LNCAP (cell line): ENCODE data around the gene BRINP2.

Experiments used
- TF ChIP-seq, protein P1 (sequence below): fragments of 450-650 bp; IDR thresholded peaks from 2 replicates; pipeline ENCODE4 v1.5.1; 2017; ENCODE audit warnings: mild to moderate bottlenecking

BRINP2 gene, protein sequence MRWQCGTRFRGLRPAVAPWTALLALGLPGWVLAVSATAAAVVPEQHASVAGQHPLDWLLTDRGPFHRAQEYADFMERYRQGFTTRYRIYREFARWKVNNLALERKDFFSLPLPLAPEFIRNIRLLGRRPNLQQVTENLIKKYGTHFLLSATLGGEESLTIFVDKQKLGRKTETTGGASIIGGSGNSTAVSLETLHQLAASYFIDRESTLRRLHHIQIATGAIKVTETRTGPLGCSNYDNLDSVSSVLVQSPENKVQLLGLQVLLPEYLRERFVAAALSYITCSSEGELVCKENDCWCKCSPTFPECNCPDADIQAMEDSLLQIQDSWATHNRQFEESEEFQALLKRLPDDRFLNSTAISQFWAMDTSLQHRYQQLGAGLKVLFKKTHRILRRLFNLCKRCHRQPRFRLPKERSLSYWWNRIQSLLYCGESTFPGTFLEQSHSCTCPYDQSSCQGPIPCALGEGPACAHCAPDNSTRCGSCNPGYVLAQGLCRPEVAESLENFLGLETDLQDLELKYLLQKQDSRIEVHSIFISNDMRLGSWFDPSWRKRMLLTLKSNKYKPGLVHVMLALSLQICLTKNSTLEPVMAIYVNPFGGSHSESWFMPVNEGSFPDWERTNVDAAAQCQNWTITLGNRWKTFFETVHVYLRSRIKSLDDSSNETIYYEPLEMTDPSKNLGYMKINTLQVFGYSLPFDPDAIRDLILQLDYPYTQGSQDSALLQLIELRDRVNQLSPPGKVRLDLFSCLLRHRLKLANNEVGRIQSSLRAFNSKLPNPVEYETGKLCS

DNA sequence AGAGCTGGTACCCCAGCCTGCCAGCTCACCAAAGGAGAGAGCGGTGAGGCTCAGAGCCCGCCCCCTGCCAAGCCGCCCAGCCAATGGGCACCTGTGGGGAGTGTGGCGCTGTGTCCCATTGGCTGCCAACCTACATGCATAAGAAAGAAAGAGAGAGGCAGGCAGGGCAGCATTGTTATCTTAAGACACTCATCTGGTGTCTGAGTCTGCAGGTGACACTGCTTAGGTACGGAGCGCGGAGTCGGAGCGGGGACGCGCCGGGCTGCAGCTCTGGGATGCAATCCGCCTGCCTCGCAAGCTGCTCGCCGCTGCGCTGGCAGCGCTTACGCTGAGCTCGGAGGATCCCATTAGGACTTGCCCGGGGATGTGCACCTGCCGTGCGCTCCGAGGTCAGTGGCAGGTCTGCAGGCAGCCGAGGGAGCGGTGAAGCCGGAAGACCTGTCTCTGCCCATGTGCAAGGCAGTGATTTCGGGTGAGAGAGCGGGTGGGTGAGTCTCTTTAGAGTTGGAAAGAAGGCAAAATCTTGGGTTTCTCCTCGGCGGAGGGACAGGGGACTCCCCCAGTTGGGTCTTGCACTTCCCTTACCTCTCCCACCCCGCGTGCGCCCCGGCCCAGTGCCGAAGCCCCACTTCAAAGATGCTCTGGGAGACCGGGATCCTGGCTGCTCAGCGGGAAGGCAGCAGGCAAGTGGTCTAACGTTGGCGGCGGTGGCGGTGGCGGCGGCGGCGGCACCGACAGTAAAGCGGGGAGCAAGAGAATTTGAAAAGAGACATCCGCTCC lies at the start of gene BRINP2:
TSS of gene BRINP2 (plus strand) at position 203 of the 780 bp plus-strand sequence. CDS start 58,919 bp downstream, outside the sequence.
- TF ChIP-seq, protein P1, sequence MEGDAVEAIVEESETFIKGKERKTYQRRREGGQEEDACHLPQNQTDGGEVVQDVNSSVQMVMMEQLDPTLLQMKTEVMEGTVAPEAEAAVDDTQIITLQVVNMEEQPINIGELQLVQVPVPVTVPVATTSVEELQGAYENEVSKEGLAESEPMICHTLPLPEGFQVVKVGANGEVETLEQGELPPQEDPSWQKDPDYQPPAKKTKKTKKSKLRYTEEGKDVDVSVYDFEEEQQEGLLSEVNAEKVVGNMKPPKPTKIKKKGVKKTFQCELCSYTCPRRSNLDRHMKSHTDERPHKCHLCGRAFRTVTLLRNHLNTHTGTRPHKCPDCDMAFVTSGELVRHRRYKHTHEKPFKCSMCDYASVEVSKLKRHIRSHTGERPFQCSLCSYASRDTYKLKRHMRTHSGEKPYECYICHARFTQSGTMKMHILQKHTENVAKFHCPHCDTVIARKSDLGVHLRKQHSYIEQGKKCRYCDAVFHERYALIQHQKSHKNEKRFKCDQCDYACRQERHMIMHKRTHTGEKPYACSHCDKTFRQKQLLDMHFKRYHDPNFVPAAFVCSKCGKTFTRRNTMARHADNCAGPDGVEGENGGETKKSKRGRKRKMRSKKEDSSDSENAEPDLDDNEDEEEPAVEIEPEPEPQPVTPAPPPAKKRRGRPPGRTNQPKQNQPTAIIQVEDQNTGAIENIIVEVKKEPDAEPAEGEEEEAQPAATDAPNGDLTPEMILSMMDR = no peak

DNA sequence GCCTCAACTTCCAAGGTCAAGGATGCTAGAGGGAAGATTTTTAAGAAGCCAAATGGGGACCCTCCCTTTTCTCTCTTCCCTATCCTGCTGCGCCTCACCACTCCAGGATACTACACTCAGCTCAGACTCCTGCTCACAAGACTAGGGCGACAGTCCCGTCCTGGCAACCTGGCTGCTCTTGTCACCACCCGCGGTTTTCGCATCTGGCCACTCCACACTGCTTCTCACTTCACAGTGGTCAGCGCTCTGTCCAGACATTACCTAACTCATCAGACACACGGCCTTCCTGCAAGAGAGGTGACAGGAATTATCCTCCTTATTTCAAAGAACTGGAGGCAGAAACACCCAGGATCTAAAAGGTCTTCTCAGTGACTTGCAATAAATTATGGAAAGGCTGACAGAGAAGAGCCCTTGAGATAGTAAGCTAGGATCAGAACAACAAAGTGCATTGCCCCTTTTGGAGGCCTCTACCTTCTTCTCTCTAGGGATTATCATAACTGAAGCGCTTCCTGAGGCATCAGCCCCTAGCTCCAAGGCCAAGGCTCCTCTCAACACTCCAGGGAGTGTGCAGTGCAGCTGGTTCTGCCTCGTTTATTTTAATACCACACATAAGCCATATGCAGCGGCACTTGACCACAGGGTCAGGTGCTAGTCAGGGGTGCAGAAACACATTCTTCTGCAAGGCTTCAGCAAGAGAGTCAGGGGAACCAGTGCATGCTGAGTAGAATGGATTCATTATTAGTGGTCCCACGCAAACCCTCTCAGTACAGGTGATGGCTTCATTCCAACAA lies 48.1 kb upstream of the BRINP2 start:
- TF ChIP-seq, protein P1 = no peak

DNA sequence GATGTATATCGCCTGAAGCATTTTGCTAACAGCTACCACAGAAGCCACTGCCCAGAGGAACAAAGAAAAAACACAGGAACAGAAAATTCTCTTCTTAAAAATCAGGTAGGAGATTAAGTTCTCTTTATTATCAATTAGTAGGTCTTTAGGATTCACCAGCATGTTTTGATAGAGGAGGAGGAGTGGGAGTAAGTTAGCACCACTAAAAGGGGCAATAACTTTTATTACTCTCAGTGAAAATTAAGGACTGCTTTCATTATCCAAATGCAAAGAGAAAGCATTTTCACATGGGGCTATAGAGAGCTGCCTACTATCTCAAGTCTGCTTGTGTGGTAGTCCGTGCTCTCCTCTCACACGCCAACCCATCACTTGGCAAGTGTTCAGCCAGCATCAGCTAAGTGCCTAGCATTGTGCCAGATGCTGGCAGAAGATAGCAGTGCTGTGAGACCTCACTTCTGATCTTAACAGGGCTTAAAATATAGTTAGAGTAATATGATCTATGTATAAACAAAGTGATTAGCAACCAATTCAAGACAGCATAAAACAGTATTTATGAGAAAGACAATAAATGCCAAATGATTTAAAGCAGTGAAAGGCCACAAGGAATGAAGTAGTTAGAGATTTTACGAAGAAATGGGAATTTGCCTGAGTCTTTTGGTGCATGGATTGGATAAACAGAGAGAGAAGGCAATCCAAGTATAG lies 46.0 kb upstream of the BRINP2 start:
- TF ChIP-seq, protein P1 = no peak

DNA sequence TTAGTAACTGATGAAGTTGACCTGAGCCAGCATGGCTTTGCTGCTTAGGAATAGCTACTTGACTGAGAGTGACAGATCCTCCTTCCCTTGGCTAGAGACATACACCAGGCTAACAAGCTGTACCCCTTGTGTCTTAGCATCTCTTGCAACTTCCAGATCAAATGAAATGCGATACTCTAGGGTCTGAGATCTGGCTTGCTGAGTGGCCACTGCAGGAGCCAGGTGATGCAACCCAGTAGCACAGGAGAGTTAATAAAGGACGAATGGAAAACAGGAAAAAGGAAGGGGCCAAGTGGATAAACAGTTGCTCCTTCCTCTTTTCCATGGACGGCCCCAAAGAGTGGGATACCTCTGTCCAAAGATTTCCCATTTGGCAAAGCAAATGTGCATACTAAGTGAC lies 44.5 kb upstream of the BRINP2 start:
- TF ChIP-seq, protein P1 = no peak

DNA sequence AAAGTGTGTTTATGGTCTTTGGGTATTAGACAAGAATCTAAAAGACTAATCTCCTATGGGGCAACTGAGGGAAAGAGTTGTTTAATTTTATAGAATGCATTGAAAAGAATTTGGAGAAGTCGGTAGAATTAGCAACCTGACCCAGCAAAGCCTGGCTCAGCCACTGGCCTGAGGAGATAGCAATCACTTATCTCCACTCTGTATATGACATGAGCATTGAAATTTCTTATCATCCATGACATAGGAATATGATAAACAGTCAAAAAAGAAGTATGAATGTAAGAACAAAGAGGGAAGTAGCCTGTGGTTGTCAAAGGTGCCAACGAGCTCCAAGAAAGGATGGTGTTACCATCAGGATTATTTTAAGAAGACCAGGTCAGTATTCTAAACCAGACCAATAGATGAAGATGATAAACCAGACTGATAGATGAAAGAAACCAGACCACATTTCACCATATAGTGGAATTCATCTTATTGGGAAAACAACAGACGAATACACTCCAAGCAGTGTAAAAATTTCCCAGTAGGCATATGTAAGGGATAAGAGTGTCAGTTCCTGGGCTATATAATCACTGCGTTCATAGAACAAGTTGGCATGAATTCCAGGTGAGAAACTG lies 42.0 kb upstream of the BRINP2 start:
- TF ChIP-seq, protein P1 = no peak

DNA sequence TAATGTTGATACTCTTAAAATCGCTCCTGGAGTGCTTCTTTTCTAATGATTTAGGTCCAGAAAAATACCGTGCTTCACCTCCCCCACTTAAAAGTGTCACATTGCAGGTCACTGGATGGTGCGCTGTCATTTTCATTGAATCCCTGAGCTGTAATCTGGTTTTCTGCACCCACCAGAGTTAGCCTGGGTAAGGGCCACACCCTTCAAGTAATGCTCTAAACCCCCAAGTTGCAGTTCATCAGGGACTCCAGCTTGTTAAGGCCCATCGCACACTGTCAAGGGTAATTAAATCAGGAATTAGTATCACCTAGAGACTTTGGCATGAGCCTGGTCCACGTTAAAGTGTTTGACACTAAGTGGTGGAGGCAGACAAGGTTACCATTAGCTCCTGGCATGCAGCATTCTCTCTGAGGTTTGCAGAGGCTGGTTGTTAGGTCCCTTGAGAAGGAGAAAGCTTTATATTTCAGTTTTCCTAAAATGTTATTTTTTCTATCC lies 40.3 kb upstream of the BRINP2 start:
- TF ChIP-seq, protein P1 = no peak
